HG02884 (cell line): ENCODE data around the gene MDFIC.

Experiments
- ATAC-seq: cut with Tn5 transposase; IDR thresholded peaks from one replicate; pipeline ENCODE4 v1.9.1; 2021; ENCODE audit warnings: mild to moderate bottlenecking, moderate library complexity; ENCODE audit not compliant: unreplicated experiment

The MDFIC gene

GRCh38 chr7:115032715-115033703 lies 111.1 kb downstream of the MDFIC start:
- no peak for ATAC-seq

- peak; percentile 58 for ATAC-seq
Observed at GRCh38 chr7:115033917-115034459, 112.1 kb downstream of the MDFIC start.

GRCh38 chr7:115034515-115034914 lies 112.6 kb downstream of the MDFIC start:
- ATAC-seq, result no peak

- ATAC-seq, result no peak
Observed at GRCh38 chr7:115037128-115037802, 115.4 kb downstream of the MDFIC start.

- ATAC-seq, result no peak
Observed at GRCh38 chr7:115038158-115038557, 116.3 kb downstream of the MDFIC start.

- no peak for ATAC-seq
Observed at GRCh38 chr7:115040057-115040456, 118.2 kb downstream of the MDFIC start.

- no peak for ATAC-seq
Observed at GRCh38 chr7:115040495-115040894, 118.6 kb downstream of the MDFIC start.

- ATAC-seq, result no peak
Observed at GRCh38 chr7:115042596-115042995, 120.7 kb downstream of the MDFIC start.

- no peak for ATAC-seq
Observed at GRCh38 chr7:115043605-115044004, 121.7 kb downstream of the MDFIC start.

GRCh38 chr7:115044224-115044623 lies 122.3 kb downstream of the MDFIC start:
- no peak for ATAC-seq

- no peak for ATAC-seq
Observed at GRCh38 chr7:115047958-115048720, 126.2 kb downstream of the MDFIC start.

- ATAC-seq, result no peak
Observed at GRCh38 chr7:115052706-115053105, 130.8 kb downstream of the MDFIC start.

- ATAC-seq, result no peak
Observed at GRCh38 chr7:115054478-115055065, 132.7 kb downstream of the MDFIC start.

GRCh38 chr7:115056019-115056418 lies 134.1 kb downstream of the MDFIC start:
- ATAC-seq, result no peak

- no peak for ATAC-seq
Observed at GRCh38 chr7:115058726-115059125, 136.8 kb downstream of the MDFIC start.

- ATAC-seq, result no peak
Observed at GRCh38 chr7:115059321-115059720, 137.4 kb downstream of the MDFIC start.

GRCh38 chr7:115060095-115060870 lies 138.4 kb downstream of the MDFIC start:
- ATAC-seq, result peak; percentile 58

- peak; percentile 64 for ATAC-seq
Observed at GRCh38 chr7:115066050-115066449, 144.2 kb downstream of the MDFIC start.

- peak; percentile 66 for ATAC-seq
Observed at GRCh38 chr7:115066634-115067033, 144.7 kb downstream of the MDFIC start.

- ATAC-seq, result no peak
Observed at GRCh38 chr7:115068220-115068619, 146.3 kb downstream of the MDFIC start.
